SH-SY5Y (cell line): ENCODE measurements around the gene MLLT11.

Source experiments
- GATA2 ChIP-seq: IDR thresholded peaks from 2 replicates; pipeline ENCODE4 v1.6.1; 2011; ENCODE audit warnings: mild to moderate bottlenecking, low read depth, low read length
- GATA3 ChIP-seq: IDR thresholded peaks from 2 replicates; pipeline ENCODE4 v1.6.1; 2011; ENCODE audit warnings: low read depth, mild to moderate bottlenecking, low read length, moderate library complexity

- TF ChIP-seq GATA3 (no peak), GATA2 (no peak)
These were observed 11.6 kb upstream of the MLLT11 start for GRCh38 chr1:151048645-151049032.
